ENCODE results near the gene TERC.

Gene TERC

GRCh38 chr3:169781209-169781855 lies 16.5 kb upstream of the TERC start:
- Histone ChIP-seq H3K9me3 (no peaks in the 10 kb centered on the region), H3K4me1 (peaks cover under 1% of the 10 kb centered on the region; the same call in 1 of the 2 replicates), H3K36me3 (replicated peaks) (peaks cover 78% of the 10 kb centered on the region), H3K27me3 (ENCODE audit: low read depth) (no peaks in the 10 kb centered on the region), H3K4me3 (no peak overlapping the region)
- DNase-seq (ENCODE audit: low spot score in 2 of 2) = no peak
- in situ Hi-C loops (cut with MboI; ENCODE audit: low sequenced_read_pairs) = no loop called here

GRCh38 chr3:169780742-169781141 lies 15.9 kb upstream of the TERC start:
- Histone ChIP-seq H3K36me3 (replicated peaks) (peaks cover 78% of the 10 kb centered on the region), H3K4me1 (peaks cover 7% of the 10 kb centered on the region; the same call in 1 of the 2 replicates), H3K9me3 (no peaks in the 10 kb centered on the region), H3K4me3 (no peak overlapping the region), H3K27me3 (ENCODE audit: low read depth) (no peaks in the 10 kb centered on the region)
- no peak for DNase-seq (ENCODE audit: low spot score in 2 of 2)
- in situ Hi-C loops (cut with MboI; ENCODE audit: low sequenced_read_pairs) = no loop called here

- in situ Hi-C loops (cut with MboI; ENCODE audit: low sequenced_read_pairs) = no loop called here
- no peaks in the 10 kb centered on the region for H3K9me3 ChIP-seq
- no peak overlapping the region for H3K4me3 ChIP-seq
- peaks cover 21% of the 10 kb centered on the region for H3K4me1 ChIP-seq
- peaks cover 73% of the 10 kb centered on the region for H3K36me3 ChIP-seq (replicated peaks)
- DNase-seq (ENCODE audit: low spot score in 2 of 2) = no peak
- no peaks in the 10 kb centered on the region for H3K27me3 ChIP-seq (ENCODE audit: low read depth)
These were observed 13.0 kb upstream of the TERC start for GRCh38 chr3:169777822-169778221.

- DNase-seq (ENCODE audit: low spot score in 2 of 2) = peak in 1 of 2 experiments; percentile 14
- Histone ChIP-seq H3K9me3 (no peaks in the 10 kb centered on the region), H3K27me3 (ENCODE audit: low read depth) (no peaks in the 10 kb centered on the region), H3K4me3 (peak overlapping the region; percentile 93), H3K4me1 (peaks cover 21% of the 10 kb centered on the region), H3K36me3 (replicated peaks) (peaks cover 43% of the 10 kb centered on the region)
- in situ Hi-C loops (cut with MboI; ENCODE audit: low sequenced_read_pairs) = no loop called here
These were observed 9.3 kb upstream of the TERC start for GRCh38 chr3:169774186-169774585.

GRCh38 chr3:169772897-169773816 lies 8.3 kb upstream of the TERC start, which contains the start of gene MYNN:
Gene MYNN, plus strand, starts transcription at chr3:169773396. Its CDS starts 900 bp downstream, at chr3:169774296.
- Histone ChIP-seq H3K4me1 (peaks cover 21% of the 10 kb centered on the region), H3K36me3 (replicated peaks) (peaks cover 34% of the 10 kb centered on the region), H3K9me3 (no peaks in the 10 kb centered on the region), H3K4me3 (peak within 1 kb of the TSS; percentile 93), H3K27me3 (ENCODE audit: low read depth) (no peaks in the 10 kb centered on the region)
- DNase-seq (ENCODE audit: low spot score in 2 of 2) = peak; percentile 83 to 93
- in situ Hi-C loops (cut with MboI; ENCODE audit: low sequenced_read_pairs) = no loop called here

- H3K9me3 ChIP-seq = no peaks in the 10 kb centered on the region
- in situ Hi-C loops (cut with MboI; ENCODE audit: low sequenced_read_pairs) = no loop called here
These were observed 7.5 kb upstream of the TERC start for GRCh38 chr3:169772305-169772896.

GRCh38 chr3:169771497-169772304 lies 6.8 kb upstream of the TERC start:
- Histone ChIP-seq H3K27me3 (ENCODE audit: low read depth) (no peaks in the 10 kb centered on the region), H3K4me1 (peaks cover 21% of the 10 kb centered on the region), H3K4me3 (peak overlapping the region; percentile 93), H3K36me3 (replicated peaks) (peaks cover 20% of the 10 kb centered on the region), H3K9me3 (no peaks in the 10 kb centered on the region)
- peak; percentile 81 to 89 for DNase-seq (ENCODE audit: low spot score in 2 of 2)
- in situ Hi-C loops (cut with MboI; ENCODE audit: low sequenced_read_pairs) = no loop called here

More at GRCh38 chr3:169772305-169772896, 7.5 kb upstream of the TERC start:
- H3K4me3 ChIP-seq = peak overlapping the region; percentile 93
- H3K36me3 ChIP-seq (replicated peaks) = peaks cover 27% of the 10 kb centered on the region
- H3K4me1 ChIP-seq = peaks cover 21% of the 10 kb centered on the region
- H3K27me3 ChIP-seq (ENCODE audit: low read depth) = no peaks in the 10 kb centered on the region
- DNase-seq (ENCODE audit: low spot score in 2 of 2) = peak; percentile 75 to 79

GRCh38 chr3:169769287-169770181 lies 4.7 kb upstream of the TERC start, which contains the start of gene ACTRT3:
Gene ACTRT3, minus strand, starts transcription at chr3:169769561. Its CDS starts 41 bp downstream, at chr3:169769520.
- H3K4me1 ChIP-seq = peaks cover 3% of the 10 kb centered on the region
- in situ Hi-C loops (cut with MboI; ENCODE audit: low sequenced_read_pairs) = no loop called here
- H3K27me3 ChIP-seq (ENCODE audit: low read depth) = no peaks in the 10 kb centered on the region
- H3K9me3 ChIP-seq = peaks cover 5% of the 10 kb centered on the region; the same call in 1 of the 2 replicates
- H3K4me3 ChIP-seq = peak within 1 kb of the TSS; percentile 36
- DNase-seq (ENCODE audit: low spot score in 2 of 2) = peak; percentile 63 to 80
- H3K36me3 ChIP-seq (replicated peaks) = peaks cover 2% of the 10 kb centered on the region; the same call in 1 of the 2 replicates

GRCh38 chr3:169764312-169764881 lies 463 bp downstream of the TERC start:
- H3K4me1 ChIP-seq = no peaks in the 10 kb centered on the region; the same call in none of the 2 replicates
- H3K36me3 ChIP-seq (replicated peaks) = no peaks in the 10 kb centered on the region
- peak overlapping the region; percentile 51 for H3K4me3 ChIP-seq
- DNase-seq (ENCODE audit: low spot score in 2 of 2) = peak in 1 of 2 experiments; percentile 45
- peaks cover 12% of the 10 kb centered on the region; the same call in 1 of the 2 replicates for H3K9me3 ChIP-seq
- in situ Hi-C loops (cut with MboI; ENCODE audit: low sequenced_read_pairs) = no loop called here
- no peaks in the 10 kb centered on the region for H3K27me3 ChIP-seq (ENCODE audit: low read depth)

GRCh38 chr3:169760479-169760878 lies 4.4 kb downstream of the TERC start:
- no peak for DNase-seq (ENCODE audit: low spot score in 2 of 2)
- H3K36me3 ChIP-seq (replicated peaks) = no peaks in the 10 kb centered on the region
- H3K27me3 ChIP-seq (ENCODE audit: low read depth) = no peaks in the 10 kb centered on the region
- no peak overlapping the region for H3K4me3 ChIP-seq
- in situ Hi-C loops (cut with MboI; ENCODE audit: low sequenced_read_pairs) = no loop called here
- no peaks in the 10 kb centered on the region; the same call in none of the 2 replicates for H3K4me1 ChIP-seq
- 0 out of 2 replicates have a peak, but pooled peaks cover 10% of the 10 kb centered on the region for H3K9me3 ChIP-seq

- Histone ChIP-seq H3K4me3 (no peak overlapping the region), H3K4me1 (no peaks in the 10 kb centered on the region; the same call in none of the 2 replicates), H3K27me3 (ENCODE audit: low read depth) (no peaks in the 10 kb centered on the region), H3K9me3 (0 out of 2 replicates have a peak, but pooled peaks cover 7% of the 10 kb centered on the region), H3K36me3 (replicated peaks) (no peaks in the 10 kb centered on the region)
- in situ Hi-C loops (cut with MboI; ENCODE audit: low sequenced_read_pairs) = no loop called here
- no peak for DNase-seq (ENCODE audit: low spot score in 2 of 2)
These were observed 5.6 kb downstream of the TERC start for GRCh38 chr3:169759256-169759655.

Data from HAP-1 (cell line).